ENCODE measurements around the gene DUSP10. TPM values are rescaled to one million over a fixed set of nuclear protein-coding genes. Genes with fewer than 3 reads are reported as not detected.

Gene DUSP10
- total RNA-seq, 2 experiments from 2014 or later, result 10.8 to 12.9 TPM

GRCh38 chr1:221780175-221780574, 38.3 kb upstream of the DUSP10 start:
- no peaks in the 10 kb centered on the region for H3K9me3 Mint-ChIP-seq
- no peak overlapping the region for H3K4me3 Mint-ChIP-seq
- ATAC-seq, result no peak
- H3K27me3 Mint-ChIP-seq, result no peaks in the 10 kb centered on the region
- no peak for DNase-seq
- no peak for TF ChIP-seq CTCF (IDR thresholded peaks at IDR 0.05)
- peaks cover 90% of the 10 kb centered on the region for H3K4me1 Mint-ChIP-seq (ENCODE audit: low read depth)
- H3K36me3 Mint-ChIP-seq (ENCODE audit: low read depth), result no peaks in the 10 kb centered on the region
- ChIA-PET CTCF (no interaction called here), POLR2A (interaction anchor here (0.6 to 1.9 kb wide), 2 partner anchors 14 to 42 kb away, joined by 3 to 9 read pairs; no protein-coding TSS in a partner anchor)
- intact Hi-C loops (cut with micrococcal nuclease), result no loop called here
- peak overlapping the region; percentile 68 for H3K27ac Mint-ChIP-seq

DNA sequence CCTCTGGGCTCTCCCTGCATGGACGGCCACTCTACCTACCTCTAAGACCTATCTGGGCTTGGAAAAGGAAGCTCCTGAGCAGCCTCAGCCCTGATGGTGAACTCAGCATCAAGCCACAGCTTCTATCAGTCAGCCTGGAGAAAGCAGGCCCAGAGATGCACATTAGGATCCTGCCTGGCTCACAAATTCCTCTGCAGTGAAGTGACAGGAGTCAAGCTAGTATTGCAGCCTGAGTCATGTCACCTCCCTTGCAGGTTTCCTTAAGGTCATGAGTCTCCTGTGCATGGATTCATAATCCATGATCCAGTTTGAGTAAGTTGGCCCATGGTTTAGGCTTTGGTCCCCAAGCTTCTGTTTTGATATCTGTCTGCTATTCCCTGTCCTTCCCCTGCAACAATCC, 37.9 kb upstream of the DUSP10 start:
- ChIA-PET POLR2A (interaction anchor here (0.6 to 1.9 kb wide), 3 partner anchors 15 to 50 kb away, joined by 3 to 9 read pairs (median 3); no protein-coding TSS in a partner anchor), CTCF (interaction anchor here (1.7 kb wide), 1 partner anchor 302 kb away, joined by 4 read pairs; no protein-coding TSS in a partner anchor)
- TF ChIP-seq CTCF (IDR thresholded peaks at IDR 0.05), result no peak
- Mint-ChIP-seq H3K4me3 (no peak overlapping the region), H3K9me3 (peaks cover 2% of the 10 kb centered on the region), H3K4me1 (ENCODE audit: low read depth) (peaks cover 91% of the 10 kb centered on the region), H3K27ac (peak overlapping the region; percentile 81), H3K27me3 (no peaks in the 10 kb centered on the region), H3K36me3 (ENCODE audit: low read depth) (peaks cover 1% of the 10 kb centered on the region)
- no peak for ATAC-seq
- no peak for DNase-seq
- intact Hi-C loops (cut with micrococcal nuclease), result loop anchor here (2.0 to 5.0 kb wide), 2 partner anchors 15 to 183 kb away; no protein-coding TSS in a partner anchor

DNA sequence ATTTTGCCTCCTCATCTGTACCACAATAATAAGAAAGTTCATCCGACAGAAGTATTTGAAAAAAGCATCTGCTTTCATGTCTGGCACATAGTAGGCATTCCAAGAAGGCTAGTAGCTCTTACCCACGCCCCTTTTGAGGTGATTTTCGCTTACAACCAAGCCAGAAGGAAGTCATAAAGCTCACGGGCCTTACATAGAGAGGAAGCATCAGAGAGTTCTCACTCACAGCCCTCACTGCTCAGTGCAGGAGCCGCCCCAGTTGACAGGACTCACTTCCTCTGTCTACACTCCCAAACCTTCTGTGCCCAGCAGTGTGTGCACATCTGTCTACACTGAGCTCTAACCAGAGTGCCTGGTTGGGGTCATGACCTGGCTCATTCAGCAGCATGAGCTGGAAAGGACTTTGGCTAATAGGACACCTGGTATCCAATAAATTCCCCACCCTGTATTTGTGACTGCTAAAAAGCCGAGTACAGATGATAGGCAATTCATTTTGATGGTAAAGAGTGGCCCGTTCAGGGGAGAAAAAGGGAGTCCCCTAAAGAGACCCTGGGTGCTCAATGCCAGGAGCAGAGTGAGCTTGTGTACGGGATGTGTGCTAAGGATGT, 36.8 kb upstream of the DUSP10 start:
- Mint-ChIP-seq H3K27me3 (no peaks in the 10 kb centered on the region), H3K36me3 (ENCODE audit: low read depth) (peaks cover 1% of the 10 kb centered on the region), H3K4me1 (ENCODE audit: low read depth) (peaks cover 90% of the 10 kb centered on the region), H3K27ac (peak overlapping the region; percentile 81), H3K9me3 (peaks cover 2% of the 10 kb centered on the region), H3K4me3 (peak overlapping the region; percentile 51)
- no peak for TF ChIP-seq CTCF (IDR thresholded peaks at IDR 0.05)
- DNase-seq (peak; percentile 72), ATAC-seq (peak; percentile 53)
- CTCF ChIA-PET, result interaction anchor here (0.7 to 2.4 kb wide), 11 partner anchors 19 to 301 kb away, joined by 3 to 7 read pairs (median 4); no protein-coding TSS in a partner anchor
- POLR2A ChIA-PET, result interaction anchor here (0.6 to 2.1 kb wide), 9 partner anchors 11 to 340 kb away, joined by 3 to 9 read pairs (median 5); partner anchors contain the start of gene DUSP10
- intact Hi-C loops (cut with micrococcal nuclease), result loop anchor here (2.0 to 5.0 kb wide), 2 partner anchors 16 to 184 kb away; no protein-coding TSS in a partner anchor

DNA sequence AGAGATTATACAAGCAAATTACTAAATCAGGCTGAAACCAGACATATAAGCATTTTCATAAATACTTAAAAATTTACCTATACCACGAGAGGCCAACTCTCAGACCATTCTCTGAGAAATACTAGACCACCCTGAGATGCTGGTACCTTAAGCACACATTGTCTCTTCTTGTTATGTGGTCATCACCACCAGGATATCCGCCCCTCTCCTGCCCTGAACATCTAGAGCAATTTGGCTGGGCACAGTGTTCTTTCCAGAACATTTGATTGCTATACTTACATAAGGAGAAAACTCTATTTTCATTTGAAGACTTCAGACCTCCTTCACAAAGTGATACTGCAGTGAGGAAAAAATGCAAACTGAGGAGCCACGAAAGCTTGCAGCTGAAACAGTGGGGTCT, 36.2 kb upstream of the DUSP10 start:
- peak; percentile 35 for ATAC-seq

More for the DNA sequence above, 36.2 kb upstream of the DUSP10 start:
- H3K36me3 Mint-ChIP-seq (ENCODE audit: low read depth), result peaks cover 1% of the 10 kb centered on the region
- no peaks in the 10 kb centered on the region for H3K27me3 Mint-ChIP-seq
- peak; percentile 49 for DNase-seq
- CTCF ChIA-PET, result interaction anchor here (1.1 to 2.4 kb wide), 9 partner anchors 19 to 300 kb away, joined by 3 to 7 read pairs (median 4); no protein-coding TSS in a partner anchor
- TF ChIP-seq CTCF (IDR thresholded peaks at IDR 0.05), result no peak
- H3K9me3 Mint-ChIP-seq, result peaks cover 2% of the 10 kb centered on the region
- peak overlapping the region; percentile 81 for H3K27ac Mint-ChIP-seq
- intact Hi-C loops (cut with micrococcal nuclease), result loop anchor here (2.0 to 5.0 kb wide), 2 partner anchors 17 to 184 kb away; no protein-coding TSS in a partner anchor
- H3K4me3 Mint-ChIP-seq, result peak overlapping the region; percentile 51
- H3K4me1 Mint-ChIP-seq (ENCODE audit: low read depth), result peaks cover 85% of the 10 kb centered on the region
- POLR2A ChIA-PET, result interaction anchor here (1.0 to 2.1 kb wide), 7 partner anchors 11 to 339 kb away, joined by 3 to 10 read pairs (median 6); partner anchors contain the start of gene DUSP10
